K562 (cell line): Measurements from ENCODE around the gene MFAP3.
"Not testable (repeated sequence)": the region's sequence is repeated elsewhere in the genome, so short reads cannot be mapped to it uniquely, and the experiment has no call there.

Experiments
- CTCF ChIP-seq, 3 experiments: IDR thresholded peaks in 2 of 3; conservative IDR thresholded peaks in 1 of 3; 2 replicates each; pipeline ENCODE4 v1.5.1; 2011 to 2012; ENCODE audit warnings: low read length in 3 of 3, mild to moderate bottlenecking in 3 of 3, control low read depth in 2 of 3, improper control_type of control experiment in 1 of 3, inconsistent platforms in 1 of 3, low read depth in 1 of 3, mixed read lengths in 1 of 3, moderate library complexity in 1 of 3; ENCODE audit not compliant: insufficient read depth in 2 of 3
- EP300 ChIP-seq: IDR thresholded peaks from 2 replicates; pipeline ENCODE4 v1.6.1; 2012; ENCODE audit warnings: low read length, improper control_type of control experiment
- FOXJ3 ChIP-seq: sonication (generic); formaldehyde crosslinking; IDR thresholded peaks from 2 replicates; pipeline ENCODE4 v1.4.0; 2020; ENCODE audit warnings: mild to moderate bottlenecking, missing genetic modification reagents
- MAFF ChIP-seq: IDR thresholded peaks from 2 replicates; pipeline ENCODE4 v1.6.1; 2012; ENCODE audit warnings: low read length, improper control_type of control experiment
- MAX ChIP-seq: sonication (generic); formaldehyde crosslinking; IDR thresholded peaks from 2 replicates; pipeline ENCODE4 v1.9.0; 2022; ENCODE audit warnings: mild to moderate bottlenecking, missing genetic modification reagents
- MED1 ChIP-seq: sonication (generic); formaldehyde crosslinking; IDR thresholded peaks from 2 replicates; pipeline ENCODE4 v1.8.1; 2023; ENCODE audit warnings: missing genetic modification reagents, borderline replicate concordance
- TARDBP ChIP-seq: fragments of 450-650 bp; IDR thresholded peaks from 2 replicates; pipeline ENCODE4 v1.6.1; 2016
- USF1 ChIP-seq: sonication (generic); formaldehyde crosslinking; IDR thresholded peaks from 2 replicates; pipeline ENCODE4 v1.9.0; 2022; ENCODE audit warnings: mild to moderate bottlenecking, missing genetic modification reagents
- ZBED1 ChIP-seq: IDR thresholded peaks from 2 replicates; pipeline ENCODE4 v1.6.1; 2014
- ZBTB34 ChIP-seq: fragments of 250-450 bp; sonication (Bioruptor Pico); IDR thresholded peaks from 2 replicates; pipeline ENCODE4 v1.8.0; 2021; ENCODE audit warnings: mild to moderate bottlenecking, moderate library complexity

- TF ChIP-seq USF1 (CRISPR knock-in tag); EP300; CTCF (IDR thresholded peaks at IDR 0.05 in 2 of 3, conservative IDR thresholded peaks at IDR 0.05 in 1 of 3; ENCODE audit: insufficient read depth in 2 of 3, low read depth in 1 of 3, low read length in 3 of 3); MAX; ZBTB34 (CRISPR knock-in tag); MAFF; FOXJ3 (CRISPR knock-in tag); ZBED1; TARDBP; MED1 (CRISPR knock-in tag): not testable (repeated sequence)
Measured at GRCh38 chr5:154018919-154019318, 19.8 kb upstream of the MFAP3 start.
